Heart left ventricle (tissue), 13 donors: Measurements from ENCODE around the gene PANX1.

ENCODE experiments used
- CTCF ChIP-seq, 12 donors: fragments of 200-600 bp; sonication (generic) in 4 of 12; IDR thresholded peaks; one replicate each; pipeline versions ENCODE4 v1.5.0 to v1.8.0; 2018 to 2022; ENCODE audit warnings: antibody characterized with exemption in 12 of 12, mild to moderate bottlenecking in 5 of 12
- POLR2A ChIP-seq, 2 donors: fragments of 450-650 bp; IDR thresholded peaks; one replicate each; pipeline ENCODE4 v1.6.1; 2017; ENCODE audit warnings: antibody characterized with exemption in 2 of 2, mild to moderate bottlenecking in 2 of 2, moderate library complexity in 2 of 2
- donor health status: ischemic (EF 13 %, LVEDD 7.1; RV severe dilation, severe dysfunction).
- donor health status: DM: no; HTN: yes; CAD: no.
- donor health status: DM: no; HTN: no; CAD: no.
- donor health status: ischemic (EF 25% LVEDD 6.9; RV normal size, moderate dysfunction).
- donor health status: ischemic (EF 25% LVEDD 5.7; RV mildly dilated, moderate dysfunction).
- donor health status: ischemic (EF 35%, LVEDD 5.7; RV mildly dilated, moderate dysfunction).
- donor health status: nonischemic (EF 11% LVEDD 7.7; RV severe dilation, severe dysfunction).
- donor health status: DM: yes; HTN: yes; CAD: no.
- donor health status: PGD.
- donor health status: ischemic (EF 29% LVEDD 5.4; RV normal size, mild dysfunction).
- donor health status: nonischemic (EF 23%, LVEDD 6.1; RV moderate dilation, normal function).

GRCh38 chr11:94103471-94103870 is 25.2 kb upstream of the PANX1 start:
- TF ChIP-seq CTCF (IDR thresholded peaks at IDR 0.05) (no peak), POLR2A (IDR thresholded peaks at IDR 0.05) (no peak)
